NCI-H128 (cell line): ENCODE measurements around the gene LONP2.
"Not testable (repeated sequence)": the region's sequence is repeated elsewhere in the genome, so short reads cannot be mapped to it uniquely, and the experiment has no call there.

Source experiments
- DNase-seq: peaks from one replicate; lab custom pipeline; 2025; ENCODE audit not compliant: unreplicated experiment; lab: John Stamatoyannopoulos, UW

The LONP2 gene

GRCh38 chr16:48330189-48330840, 86.2 kb downstream of the LONP2 start:
- DNase-seq: no peak

- DNase-seq: no peak
Observed at GRCh38 chr16:48330841-48331192, 86.7 kb downstream of the LONP2 start.

- DNase-seq: no peak
Observed at GRCh38 chr16:48332978-48333377, 88.9 kb downstream of the LONP2 start.

- no peak for DNase-seq
Observed at GRCh38 chr16:48334325-48334724, 90.2 kb downstream of the LONP2 start.

- no peak for DNase-seq
Observed at GRCh38 chr16:48335961-48336360, 91.9 kb downstream of the LONP2 start.

- DNase-seq: no peak
Observed at GRCh38 chr16:48340054-48340453, 96.0 kb downstream of the LONP2 start.

- no peak for DNase-seq
Observed at GRCh38 chr16:48342591-48342990, 98.5 kb downstream of the LONP2 start.

- DNase-seq: no peak
Observed at GRCh38 chr16:48347191-48347865, 103.2 kb downstream of the LONP2 start.

GRCh38 chr16:48347980-48348379, 103.9 kb downstream of the LONP2 start:
- DNase-seq: no peak

GRCh38 chr16:48350736-48351135, 106.6 kb downstream of the LONP2 start:
- DNase-seq: no peak

- DNase-seq: no peak
Observed at GRCh38 chr16:48352648-48353390, 108.7 kb downstream of the LONP2 start.

- DNase-seq: peak; percentile 12
Observed at GRCh38 chr16:48353565-48354163, 109.6 kb downstream of the LONP2 start.

GRCh38 chr16:48354385-48354784, 110.3 kb downstream of the LONP2 start:
- DNase-seq: not testable (repeated sequence)

GRCh38 chr16:48354877-48355855, 111.1 kb downstream of the LONP2 start:
- DNase-seq: no peak

- DNase-seq: no peak
Observed at GRCh38 chr16:48356633-48357376, 112.7 kb downstream of the LONP2 start.

GRCh38 chr16:48358419-48358818, 114.3 kb downstream of the LONP2 start:
- no peak for DNase-seq

GRCh38 chr16:48359983-48360382, 115.9 kb downstream of the LONP2 start:
- DNase-seq: no peak

- no peak for DNase-seq
Observed at GRCh38 chr16:48361012-48361411, 116.9 kb downstream of the LONP2 start.

- no peak for DNase-seq
Observed at GRCh38 chr16:48361540-48362144, 117.5 kb downstream of the LONP2 start.
